Vagina (tissue), 2 donors: ENCODE measurements around the gene RTP3.

ENCODE experiments used
- POLR2AphosphoS5 ChIP-seq, 2 donors: sonication (generic); formaldehyde crosslinking; IDR thresholded peaks; one replicate each; pipeline ENCODE4 v1.9.0; 2017; ENCODE audit warnings: antibody characterized with exemption in 2 of 2, mild to moderate bottlenecking in 2 of 2, low read depth in 1 of 2; ENCODE audit not compliant: insufficient read depth in 1 of 2
- TF ChIP-seq, protein P1 (sequence below), 3 experiments: fragments of 450-650 bp in 2 of 3; fragments of 200-600 bp in 1 of 3; sonication (generic) in 1 of 3; IDR thresholded peaks; one replicate each; pipeline ENCODE4 v1.5.1; 2017 to 2019; ENCODE audit warnings: antibody characterized with exemption in 3 of 3, mild to moderate bottlenecking in 2 of 3, moderate library complexity in 2 of 3

DNA sequence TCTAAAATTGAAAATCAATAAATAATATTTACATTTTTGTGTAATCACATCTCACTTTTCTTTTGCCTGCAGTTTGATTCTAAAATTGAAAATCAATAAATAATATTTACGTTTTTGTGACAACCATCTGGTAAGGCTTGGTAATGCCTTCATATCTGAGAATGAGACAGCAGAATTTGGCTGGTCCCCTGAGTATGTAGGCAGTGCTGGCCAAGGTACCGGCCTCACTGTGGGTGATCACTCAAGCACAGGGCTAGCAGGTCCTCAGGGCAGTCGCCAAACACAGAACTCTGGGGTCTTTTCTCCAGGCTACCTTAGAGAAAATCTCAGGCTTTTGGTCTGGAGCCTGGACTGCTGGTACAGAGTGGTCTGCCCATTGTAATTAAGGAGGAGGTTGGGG is 26.2 kb downstream of the RTP3 start:
- TF ChIP-seq, protein P1, sequence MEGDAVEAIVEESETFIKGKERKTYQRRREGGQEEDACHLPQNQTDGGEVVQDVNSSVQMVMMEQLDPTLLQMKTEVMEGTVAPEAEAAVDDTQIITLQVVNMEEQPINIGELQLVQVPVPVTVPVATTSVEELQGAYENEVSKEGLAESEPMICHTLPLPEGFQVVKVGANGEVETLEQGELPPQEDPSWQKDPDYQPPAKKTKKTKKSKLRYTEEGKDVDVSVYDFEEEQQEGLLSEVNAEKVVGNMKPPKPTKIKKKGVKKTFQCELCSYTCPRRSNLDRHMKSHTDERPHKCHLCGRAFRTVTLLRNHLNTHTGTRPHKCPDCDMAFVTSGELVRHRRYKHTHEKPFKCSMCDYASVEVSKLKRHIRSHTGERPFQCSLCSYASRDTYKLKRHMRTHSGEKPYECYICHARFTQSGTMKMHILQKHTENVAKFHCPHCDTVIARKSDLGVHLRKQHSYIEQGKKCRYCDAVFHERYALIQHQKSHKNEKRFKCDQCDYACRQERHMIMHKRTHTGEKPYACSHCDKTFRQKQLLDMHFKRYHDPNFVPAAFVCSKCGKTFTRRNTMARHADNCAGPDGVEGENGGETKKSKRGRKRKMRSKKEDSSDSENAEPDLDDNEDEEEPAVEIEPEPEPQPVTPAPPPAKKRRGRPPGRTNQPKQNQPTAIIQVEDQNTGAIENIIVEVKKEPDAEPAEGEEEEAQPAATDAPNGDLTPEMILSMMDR (IDR thresholded peaks at IDR 0.05): no peak
- TF ChIP-seq POLR2AphosphoS5 (IDR thresholded peaks at IDR 0.05; ENCODE audit: insufficient read depth in 1 of 2, low read depth in 1 of 2): no peak
